SU-DHL-6 (cell line): ENCODE data around the gene PPP1R14B.

Experiments
- EZH2phosphoT487 ChIP-seq: fragments of 200-600 bp; sonication (generic), shearing (Covaris generic); conservative IDR thresholded peaks from 2 replicates; pipeline ENCODE4 v1.6.1; 2018; ENCODE audit warnings: mild to moderate bottlenecking, antibody characterized with exemption, low read length, moderate library complexity, mixed read lengths
- TF ChIP-seq, protein P1 (sequence below): fragments of 200-600 bp; sonication (generic); IDR thresholded peaks from one replicate; pipeline ENCODE4 v1.5.1; 2017; ENCODE audit warnings: antibody characterized with exemption, mild to moderate bottlenecking, low read length, moderate library complexity; ENCODE audit not compliant: insufficient read depth, poor library complexity, severe bottlenecking

- TF ChIP-seq, protein P1, sequence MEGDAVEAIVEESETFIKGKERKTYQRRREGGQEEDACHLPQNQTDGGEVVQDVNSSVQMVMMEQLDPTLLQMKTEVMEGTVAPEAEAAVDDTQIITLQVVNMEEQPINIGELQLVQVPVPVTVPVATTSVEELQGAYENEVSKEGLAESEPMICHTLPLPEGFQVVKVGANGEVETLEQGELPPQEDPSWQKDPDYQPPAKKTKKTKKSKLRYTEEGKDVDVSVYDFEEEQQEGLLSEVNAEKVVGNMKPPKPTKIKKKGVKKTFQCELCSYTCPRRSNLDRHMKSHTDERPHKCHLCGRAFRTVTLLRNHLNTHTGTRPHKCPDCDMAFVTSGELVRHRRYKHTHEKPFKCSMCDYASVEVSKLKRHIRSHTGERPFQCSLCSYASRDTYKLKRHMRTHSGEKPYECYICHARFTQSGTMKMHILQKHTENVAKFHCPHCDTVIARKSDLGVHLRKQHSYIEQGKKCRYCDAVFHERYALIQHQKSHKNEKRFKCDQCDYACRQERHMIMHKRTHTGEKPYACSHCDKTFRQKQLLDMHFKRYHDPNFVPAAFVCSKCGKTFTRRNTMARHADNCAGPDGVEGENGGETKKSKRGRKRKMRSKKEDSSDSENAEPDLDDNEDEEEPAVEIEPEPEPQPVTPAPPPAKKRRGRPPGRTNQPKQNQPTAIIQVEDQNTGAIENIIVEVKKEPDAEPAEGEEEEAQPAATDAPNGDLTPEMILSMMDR, result no peak
- no peak for TF ChIP-seq EZH2phosphoT487
Measured at GRCh38 chr11:64295760-64296159, 49.0 kb upstream of the PPP1R14B start.
